HT1080 (cell line): Measurements from ENCODE around the gene OPRL1. TPM values are rescaled to one million over a fixed set of nuclear protein-coding genes. Genes with fewer than 3 reads are reported as not detected.

Experiments
- DNase-seq: peaks from one replicate; pipeline ENCODE4 v3.0.0-alpha.2; 2015; ENCODE audit warnings: low read depth
- small RNA-seq: library from RNA; depleted of rRNA; stranded (forward); fragments of <200 nt; gene quantifications from one replicate; pipeline ENCODE3, GENCODE V24; 2014
- total RNA-seq: library from RNA; depleted of rRNA; stranded (reverse); fragments of >200 nt; shearing (Covaris generic); gene quantifications from 2 replicates; pipeline ENCODE4 v1.2.3, GENCODE V29; 2014; rRNA removed

The OPRL1 gene
- total RNA-seq, 1 experiment from 2014 or later, result 0.43 TPM

DNA sequence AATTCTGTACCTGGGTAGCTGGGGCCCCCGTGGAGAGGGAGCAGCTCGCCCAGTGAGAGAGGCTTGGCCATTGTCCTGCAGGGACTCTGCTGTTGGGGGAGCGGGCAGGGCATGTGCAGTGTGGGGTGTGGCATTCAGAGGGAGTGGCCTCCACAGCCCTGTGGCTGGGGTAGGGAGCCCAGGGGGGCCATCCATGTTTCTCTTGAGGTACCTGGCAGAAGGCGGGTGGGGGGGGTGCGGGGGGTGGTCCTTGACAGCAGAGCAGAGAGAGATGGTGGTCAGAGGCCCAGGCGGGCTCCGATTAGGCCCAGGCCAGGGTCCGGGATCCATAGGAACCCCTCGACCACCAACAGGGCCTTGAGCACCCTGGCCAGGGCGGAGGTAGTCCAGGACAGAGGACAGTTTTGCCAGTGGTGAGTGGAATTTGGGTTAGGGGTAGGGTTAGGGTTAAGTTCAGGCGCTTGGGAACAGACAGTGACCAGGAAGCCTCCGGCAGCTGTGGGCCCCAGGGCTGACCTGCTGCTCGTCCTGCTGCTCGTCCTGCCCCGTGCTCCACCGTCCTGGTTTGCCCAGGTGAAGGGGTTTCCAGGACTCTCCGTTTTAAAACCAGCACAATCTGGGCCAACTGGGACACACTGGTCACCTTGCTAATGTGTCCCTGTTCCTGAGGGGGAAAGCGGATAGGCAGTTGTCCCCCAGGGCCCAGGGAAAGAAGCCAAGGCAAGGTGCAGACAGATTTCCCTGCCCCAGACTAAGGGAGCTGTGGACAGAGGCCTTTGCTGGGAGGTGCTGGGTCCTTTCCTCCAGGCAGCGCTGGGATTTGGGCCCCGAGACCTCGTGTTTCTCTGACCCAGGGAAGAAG, 59.5 kb downstream of the OPRL1 start:
- DNase-seq, result no peak

DNA sequence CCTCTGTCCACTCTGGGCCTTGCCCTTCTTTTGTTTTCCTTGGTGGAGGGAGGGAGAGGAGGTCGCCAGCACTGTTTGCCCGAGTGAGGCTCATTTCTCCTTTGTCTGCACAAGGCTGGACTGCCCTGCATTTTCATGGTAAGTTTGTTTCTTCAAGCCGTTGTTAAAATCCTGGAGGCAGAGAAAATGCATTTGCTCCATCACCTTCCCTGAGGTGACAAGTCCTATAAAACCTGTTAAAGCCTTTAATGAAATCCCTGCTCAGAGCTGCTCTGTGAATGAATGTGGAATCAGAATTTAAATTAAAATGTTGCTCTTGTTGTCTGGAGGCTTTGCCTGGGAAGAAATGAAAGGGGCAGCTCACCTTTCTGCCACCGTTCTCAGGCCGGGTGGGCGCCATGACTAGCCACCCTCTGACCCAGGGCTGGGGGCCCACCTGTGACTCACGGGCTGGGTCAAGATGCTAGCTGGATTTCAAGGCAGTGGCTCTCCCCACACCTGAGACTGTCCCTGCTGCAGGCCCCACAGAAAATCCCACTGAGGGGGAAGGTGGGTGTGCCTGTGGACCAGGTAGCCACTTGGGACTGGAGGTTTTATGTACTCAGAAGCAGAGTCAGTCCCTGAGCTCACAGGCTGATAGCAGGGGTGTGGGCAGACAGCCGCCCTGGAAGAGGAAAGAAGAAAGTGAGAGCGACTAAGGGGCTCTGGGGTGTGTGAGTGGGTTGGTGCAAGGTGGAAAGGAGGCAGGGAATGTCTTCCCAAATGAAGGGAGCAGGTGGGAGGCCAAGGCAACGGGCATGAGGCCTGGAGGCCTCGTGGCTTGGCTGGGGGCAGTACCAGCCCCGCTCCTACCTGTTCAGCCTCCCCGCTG, 60.4 kb downstream of the OPRL1 start:
- no peak for DNase-seq

DNA sequence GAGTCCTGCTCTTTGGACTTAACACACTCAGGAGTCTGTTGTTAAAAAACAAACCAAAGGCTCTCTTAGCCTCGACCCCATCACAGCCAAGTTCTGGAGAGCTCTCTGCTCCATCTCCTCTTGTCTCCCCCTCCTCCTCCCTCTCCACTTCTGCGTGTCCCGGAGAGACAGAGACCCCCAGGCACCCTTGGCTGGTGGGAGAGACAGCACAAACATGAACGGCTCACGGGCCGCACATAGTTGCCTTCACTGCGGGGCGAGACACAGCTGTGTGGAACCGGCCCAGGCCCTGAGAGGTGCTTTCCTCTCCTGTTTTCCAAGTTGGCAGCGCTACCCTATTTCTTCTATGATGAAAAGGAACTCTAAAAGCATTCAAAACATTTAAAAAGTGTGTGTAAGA, 61.1 kb downstream of the OPRL1 start:
- DNase-seq, result no peak

DNA sequence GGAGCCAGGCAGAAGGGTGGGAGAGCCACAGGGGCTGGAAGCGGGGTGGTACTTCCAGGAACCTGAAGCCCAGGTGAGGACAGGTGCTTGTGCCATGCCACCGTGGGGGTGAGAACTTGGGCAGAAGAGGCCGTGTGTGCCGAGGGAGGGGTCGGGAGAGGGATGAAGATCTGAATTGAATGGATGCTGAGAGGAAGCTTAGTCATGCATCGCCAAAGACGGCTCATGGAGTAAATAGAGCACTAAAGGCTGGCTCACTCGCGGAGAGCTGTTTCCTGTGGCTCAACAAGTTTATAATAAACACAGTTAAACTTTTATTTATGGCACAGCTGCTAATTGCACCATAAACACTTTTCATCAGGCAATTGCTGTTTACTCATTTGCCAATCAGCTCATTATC, 62.7 kb downstream of the OPRL1 start:
- no peak for DNase-seq

DNA sequence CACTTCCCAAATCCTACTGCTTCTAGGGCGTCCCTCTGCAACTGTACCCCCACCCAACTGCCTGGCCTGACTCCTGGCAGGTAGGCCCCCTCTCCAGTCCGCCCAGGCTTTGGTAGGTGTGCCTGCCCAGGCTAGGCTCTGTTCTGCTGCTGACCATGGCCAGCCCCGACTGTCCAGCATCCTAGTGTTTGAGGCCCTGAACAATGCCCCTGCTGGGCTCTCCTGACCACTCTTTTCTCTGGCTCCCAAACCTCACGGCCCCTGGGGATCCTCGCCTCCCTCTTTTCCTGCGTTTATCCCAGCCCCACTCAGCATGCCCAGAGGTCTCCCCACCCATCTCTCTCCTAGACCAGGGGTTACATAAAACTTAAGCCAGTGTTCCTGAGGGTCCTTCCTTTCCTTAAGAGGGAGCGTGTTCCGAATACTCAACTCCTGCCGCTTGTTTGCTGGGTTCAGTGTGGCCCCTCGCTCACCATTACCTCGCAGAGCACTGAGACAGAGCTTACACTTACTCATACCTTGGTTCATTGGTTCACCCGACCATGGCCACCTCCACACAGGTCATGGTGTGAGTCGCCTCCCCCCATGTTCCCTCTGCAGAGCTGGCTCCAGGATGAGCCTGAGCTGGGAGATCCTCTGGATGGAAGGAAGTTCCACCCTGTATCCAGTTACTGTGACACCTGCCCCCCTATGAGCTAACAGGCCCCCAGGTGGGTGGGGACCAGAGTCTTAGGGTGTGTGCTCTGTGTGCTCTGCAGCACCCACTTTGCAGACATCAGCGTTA, 63.3 kb downstream of the OPRL1 start:
- DNase-seq, result no peak

DNA sequence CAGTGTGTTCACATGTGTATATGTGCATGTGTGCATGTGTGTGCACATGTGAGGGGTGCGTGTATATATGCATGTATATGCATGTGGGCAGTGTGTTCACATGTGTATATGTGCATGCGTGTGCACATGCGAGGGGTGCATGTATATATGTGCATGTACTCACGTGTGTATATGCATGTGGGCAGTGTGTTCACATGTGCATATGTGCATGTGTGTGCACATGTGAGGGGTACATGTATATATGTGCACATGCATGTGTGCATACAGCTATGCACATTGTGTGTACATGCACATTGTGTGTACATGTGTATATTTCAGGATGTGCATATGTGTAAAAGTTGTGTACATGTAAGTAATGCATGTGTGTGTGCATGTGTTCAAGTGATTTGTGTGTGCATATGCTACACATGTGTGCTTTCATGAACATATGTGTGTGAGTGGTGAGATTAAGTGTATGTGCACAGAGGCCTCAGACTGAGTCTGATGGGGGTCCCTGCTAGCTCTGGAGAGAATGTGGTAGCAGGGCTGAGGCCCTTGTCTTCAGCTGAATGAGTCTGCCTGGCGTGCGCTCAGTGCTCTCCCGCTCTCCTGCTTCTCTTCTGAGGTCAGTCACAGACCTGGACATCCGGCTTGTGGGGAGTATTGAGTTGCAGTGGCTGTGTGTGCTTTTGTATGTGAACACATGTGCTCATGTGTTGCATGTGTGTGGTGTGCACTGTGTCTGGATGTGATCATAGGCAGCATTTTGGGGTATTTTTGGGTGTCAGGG, 64.4 kb downstream of the OPRL1 start:
- no peak for DNase-seq

DNA sequence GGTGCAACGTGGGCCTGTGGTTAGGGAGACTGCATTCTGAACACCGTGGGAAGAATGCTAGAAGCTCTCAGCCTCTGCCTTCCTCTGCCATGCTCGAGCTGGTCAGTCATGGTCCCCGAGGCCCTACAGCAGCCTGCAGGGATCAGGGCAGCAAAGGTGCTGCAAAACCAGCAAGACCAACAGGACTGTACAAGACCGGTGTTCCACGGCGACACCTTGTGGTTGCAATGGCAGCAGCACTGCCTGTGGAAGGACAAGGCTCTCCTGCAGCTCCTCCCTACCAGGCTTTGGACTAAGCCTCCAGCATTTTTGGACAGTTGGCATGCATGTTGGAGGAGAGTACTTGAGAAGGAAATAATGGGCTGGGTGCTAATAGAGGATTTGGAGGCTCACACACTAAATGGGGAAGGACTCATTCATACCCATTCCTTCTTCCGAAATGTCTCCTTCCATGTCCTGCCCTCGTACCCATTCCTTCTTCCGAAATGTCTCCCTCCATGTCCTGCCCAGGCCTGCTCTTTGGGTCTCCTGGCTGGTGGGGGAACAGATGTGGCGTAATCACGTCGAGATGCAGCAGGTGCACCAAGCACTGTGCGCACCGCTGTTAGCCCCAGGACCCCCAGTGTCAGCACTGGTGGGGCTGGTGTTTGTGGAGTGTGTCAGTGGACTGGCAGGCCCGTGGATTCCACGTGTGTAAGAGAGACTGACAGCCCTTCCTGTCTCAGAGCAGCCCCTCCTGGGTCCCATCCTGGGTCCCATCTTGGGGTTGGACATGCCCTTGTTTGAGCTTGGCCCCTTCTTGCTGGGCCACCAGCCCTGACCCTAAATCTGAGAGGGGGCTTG, 65.8 kb downstream of the OPRL1 start:
- no peak for DNase-seq

DNA sequence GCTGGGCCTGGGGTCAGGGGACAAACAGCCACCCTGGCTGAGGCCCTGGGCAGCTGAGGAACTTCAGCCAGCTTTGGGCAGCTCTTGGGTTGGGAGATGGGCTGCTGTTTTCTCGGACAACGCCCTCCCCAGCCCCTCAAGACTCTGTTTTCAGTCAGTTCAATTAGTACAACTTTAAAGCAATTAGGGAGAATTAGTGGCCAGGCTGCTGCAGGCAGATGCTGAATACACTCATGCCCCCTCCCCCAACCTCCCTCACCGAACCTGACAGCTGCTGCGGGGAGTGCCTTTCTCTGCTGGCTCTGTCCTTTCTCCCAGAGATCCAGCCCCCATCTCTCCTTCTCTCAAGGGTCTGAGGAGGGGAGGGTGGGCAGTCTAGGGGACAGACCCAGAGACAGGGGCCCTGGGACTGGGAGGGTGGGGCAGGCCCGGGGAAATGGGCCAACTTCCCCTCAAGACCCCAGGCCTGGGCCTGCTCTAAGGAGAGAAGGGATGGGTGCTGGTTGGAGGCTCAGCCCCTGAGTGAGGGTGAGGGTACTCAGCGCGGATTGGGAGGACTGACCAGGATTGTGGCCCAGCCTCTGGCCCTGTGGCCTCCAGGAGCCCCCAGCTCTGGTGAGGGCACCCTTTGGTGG, 66.5 kb downstream of the OPRL1 start:
- no peak for DNase-seq

DNA sequence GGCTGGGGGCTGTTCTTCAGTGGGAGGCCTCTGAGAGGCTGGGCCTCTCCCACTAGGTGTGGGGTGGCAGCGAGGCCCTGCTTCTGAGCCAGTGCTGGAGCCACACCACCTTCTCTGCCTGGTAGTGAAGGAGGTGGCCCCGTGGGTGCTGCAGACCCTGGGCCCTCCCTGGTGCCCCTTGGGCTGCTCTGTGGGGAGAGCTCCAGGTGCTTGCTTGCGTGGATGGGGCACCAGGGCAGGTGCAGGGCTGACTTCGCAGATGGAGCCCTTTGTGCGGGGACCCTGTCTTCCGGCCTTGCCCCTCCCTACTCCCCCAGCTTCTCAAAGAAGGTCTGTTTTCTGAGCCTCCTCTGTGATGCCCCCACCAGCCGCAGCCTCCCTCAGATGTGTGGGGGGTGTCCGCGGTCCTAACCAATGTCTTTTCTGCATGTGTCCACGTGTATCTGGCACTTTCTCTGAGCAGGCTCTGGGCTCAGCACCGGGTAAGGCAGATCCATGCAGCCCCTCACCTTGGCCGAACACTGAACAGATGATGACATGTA, 67.1 kb downstream of the OPRL1 start:
- no peak for DNase-seq

DNA sequence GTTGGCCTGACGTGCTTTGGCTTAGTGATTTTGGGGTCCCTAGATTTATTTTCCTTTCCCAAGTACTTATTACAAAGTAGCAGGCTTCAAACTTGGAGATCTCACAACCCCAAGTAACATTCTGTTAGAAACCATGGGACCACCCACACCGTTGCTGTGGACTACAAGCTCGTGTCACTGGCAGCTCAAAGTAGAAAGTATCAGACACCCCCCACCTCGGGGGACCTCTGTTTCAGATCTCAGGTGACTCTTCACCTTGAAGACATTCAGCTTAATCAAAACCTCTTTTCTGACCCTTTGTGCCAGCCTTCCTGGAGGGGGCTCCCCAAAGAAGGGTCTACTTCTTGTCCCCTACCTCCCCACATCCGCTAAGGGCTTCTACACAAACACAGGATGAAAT, 68.7 kb downstream of the OPRL1 start:
- DNase-seq, result no peak

DNA sequence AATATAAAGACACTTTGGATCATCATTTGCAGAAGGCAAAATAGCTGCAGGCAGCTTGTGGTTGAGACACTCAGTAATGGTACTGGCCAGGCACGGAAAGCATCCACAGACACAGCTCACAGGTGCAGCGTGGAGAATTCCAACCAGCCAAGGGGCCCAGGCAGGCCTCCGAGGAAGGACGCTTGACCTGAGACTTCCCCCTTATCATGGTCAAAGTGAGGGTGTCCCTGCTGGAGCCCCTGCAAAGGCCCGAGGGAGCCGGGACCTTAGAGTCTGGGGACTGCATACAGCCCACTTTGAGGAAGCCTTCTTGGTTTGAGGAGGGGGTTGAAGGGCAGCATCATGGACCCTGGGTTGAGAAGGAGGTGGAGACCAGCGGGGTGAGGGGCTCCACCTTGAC, 69.3 kb downstream of the OPRL1 start:
- no peak for DNase-seq

DNA sequence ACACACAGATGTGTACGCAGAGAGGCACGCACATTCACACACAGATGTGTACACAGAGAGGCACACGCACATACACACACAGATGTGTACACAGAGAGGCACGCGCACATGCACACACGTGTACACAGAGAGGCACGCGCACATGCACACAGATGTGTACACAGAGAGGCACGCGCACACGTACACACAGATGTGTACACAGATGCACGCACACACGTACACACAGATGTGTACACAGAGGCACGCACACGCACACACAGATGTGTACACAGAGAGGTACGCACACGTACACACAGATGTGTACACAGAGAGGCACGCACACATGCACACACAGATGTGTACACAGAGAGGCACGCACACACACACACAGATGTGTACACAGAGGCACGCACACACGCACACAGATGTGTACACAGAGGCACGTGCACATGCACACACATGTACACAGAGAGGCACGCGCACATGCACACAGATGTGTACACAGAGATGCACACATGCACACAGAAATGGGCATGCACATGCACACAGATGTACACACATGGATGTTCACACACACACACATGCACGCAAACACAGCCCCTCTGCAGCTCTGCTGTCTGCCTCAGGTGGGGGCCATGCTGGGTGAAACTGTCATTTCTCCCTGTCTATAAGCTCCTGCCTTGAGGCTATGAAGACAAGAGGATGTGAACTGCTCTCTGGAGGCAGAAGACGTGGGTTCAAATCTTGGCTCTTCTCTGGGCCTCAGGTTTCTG, 70.1 kb downstream of the OPRL1 start:
- DNase-seq, result no peak

Small RNA genes within 50 kb of the gene (small RNA-seq; reads per million reads assigned to genes)
- gene AL355803.1 (not detected), gene MIR6813 (not detected)

Other genes with a start within 250 kb of the OPRL1 start
- gene ZBTB46, start 248.8 kb upstream of the OPRL1 start, total RNA-seq, result 0.19 and 0.20 TPM in 2 replicates
- gene ABHD16B, start 218.6 kb upstream of the OPRL1 start, total RNA-seq, result not detected in 2 replicates
- 119 and 120 TPM in 2 replicates for gene TPD52L2, start 214.8 kb upstream of the OPRL1 start, total RNA-seq
- gene DNAJC5, start 185.0 kb upstream of the OPRL1 start, total RNA-seq, result 51.4 and 60.0 TPM in 2 replicates
- gene UCKL1, start 123.7 kb upstream of the OPRL1 start, total RNA-seq, result 17.1 and 26.0 TPM in 2 replicates
- 16.4 and 18.7 TPM in 2 replicates for gene ZNF512B, start 110.2 kb upstream of the OPRL1 start, total RNA-seq
- 3.6 and 7.6 TPM in 2 replicates for gene SAMD10, start 100.4 kb upstream of the OPRL1 start, total RNA-seq
- 60.8 and 66.3 TPM in 2 replicates for gene PRPF6, start 99.0 kb upstream of the OPRL1 start, total RNA-seq
- 0.42 and 0.50 TPM in 2 replicates for gene C20orf204, start 43.9 kb upstream of the OPRL1 start, total RNA-seq
- 0.11 and 0.57 TPM in 2 replicates for gene SOX18, start 30.4 kb upstream of the OPRL1 start, total RNA-seq
- gene TCEA2, start 16.9 kb upstream of the OPRL1 start, total RNA-seq, result 13.4 and 16.7 TPM in 2 replicates
- 37.1 and 37.3 TPM in 2 replicates for gene RGS19, start 564 bp upstream of the OPRL1 start, total RNA-seq
- gene LKAAEAR1, start 4.3 kb downstream of the OPRL1 start, total RNA-seq, result 0.84 and 1.0 TPM in 2 replicates
- gene NPBWR2, start 27.5 kb downstream of the OPRL1 start, total RNA-seq, result not detected in 2 replicates
- not detected in 2 replicates for gene MYT1, start 84.4 kb downstream of the OPRL1 start, total RNA-seq
- gene PCMTD2, start 175.7 kb downstream of the OPRL1 start, total RNA-seq, result 11.7 and 19.5 TPM in 2 replicates